CD4-positive, alpha-beta T cell treated with Interleukin-6 at 100 ng/mL for 8 hours (primary cell): ENCODE results near the gene ZSCAN5B.
A peak's percentile ranks its signal among the peaks of the same experiment; 100 is the strongest.

Experiments
- DNase-seq: peaks from one replicate; pipeline ENCODE4 v3.0.0-alpha.2; 2020; ENCODE audit warnings: mixed read lengths, low spot score

ZSCAN5B gene

DNA sequence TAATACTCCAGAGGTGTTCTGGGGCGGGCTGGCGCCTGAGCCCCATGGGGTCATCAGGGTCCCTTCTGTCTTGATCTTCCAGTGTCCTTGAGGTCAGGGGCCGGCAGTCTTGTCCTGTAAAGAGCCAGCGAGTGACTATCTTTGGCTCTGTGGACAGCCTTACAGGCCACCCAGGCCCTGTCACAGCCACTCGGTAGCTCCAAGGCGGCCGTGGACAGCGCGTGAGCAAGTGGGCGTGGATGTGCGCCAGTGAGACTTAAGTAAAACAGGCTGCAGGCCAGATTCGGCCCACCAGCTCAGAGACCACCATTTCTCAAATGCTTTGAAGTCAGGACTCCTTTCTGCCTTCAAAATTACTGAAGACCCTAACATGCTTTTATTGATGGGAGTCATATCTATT is 52.8 kb downstream of the ZSCAN5B start:
- no peak for DNase-seq

DNA sequence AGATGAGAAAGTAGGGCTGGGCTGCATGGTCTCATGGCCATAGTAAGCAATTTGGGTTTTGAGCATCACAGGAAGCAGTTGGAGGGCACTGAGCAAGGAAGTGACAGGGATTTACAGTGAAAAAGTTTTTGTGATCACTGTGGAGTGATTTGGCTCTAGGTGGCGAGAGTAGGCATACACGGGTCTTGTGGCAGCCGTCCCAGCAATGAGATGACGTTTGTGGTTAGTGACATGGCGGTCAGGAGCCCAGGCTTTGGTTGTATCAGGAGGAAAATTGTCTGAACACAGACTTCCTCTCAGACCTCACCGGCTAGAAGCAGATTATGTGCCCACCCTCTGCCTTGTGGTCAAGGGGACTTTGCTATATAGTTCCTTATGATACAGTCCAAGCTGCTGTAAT is 53.2 kb downstream of the ZSCAN5B start:
- DNase-seq, result no peak

DNA sequence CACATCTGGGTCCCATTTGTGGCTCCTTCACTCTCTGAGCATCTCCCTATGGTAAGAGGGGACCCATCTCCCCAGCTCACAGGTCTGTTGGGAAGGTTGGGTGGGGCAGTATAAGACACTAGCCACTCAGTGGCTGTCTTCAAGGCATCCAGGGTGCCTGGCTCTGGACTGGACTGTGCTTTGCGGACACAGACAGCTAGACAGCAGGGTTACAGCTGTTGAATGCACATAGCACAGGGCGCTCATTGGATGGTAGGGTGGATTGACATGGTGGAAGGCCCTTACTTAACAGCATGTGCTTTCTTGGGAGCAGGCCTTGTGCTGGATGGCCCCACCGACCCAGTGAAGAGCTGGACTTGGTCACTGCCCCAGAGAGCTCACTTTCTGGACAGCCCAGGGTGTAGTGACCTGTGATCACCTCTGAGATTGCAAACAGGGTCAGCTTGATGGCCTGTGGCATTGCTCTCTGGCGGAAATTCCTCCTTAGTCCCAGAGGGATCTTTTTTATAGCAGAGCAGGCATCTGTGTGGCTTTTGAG is 54.6 kb downstream of the ZSCAN5B start:
- DNase-seq, result no peak

DNA sequence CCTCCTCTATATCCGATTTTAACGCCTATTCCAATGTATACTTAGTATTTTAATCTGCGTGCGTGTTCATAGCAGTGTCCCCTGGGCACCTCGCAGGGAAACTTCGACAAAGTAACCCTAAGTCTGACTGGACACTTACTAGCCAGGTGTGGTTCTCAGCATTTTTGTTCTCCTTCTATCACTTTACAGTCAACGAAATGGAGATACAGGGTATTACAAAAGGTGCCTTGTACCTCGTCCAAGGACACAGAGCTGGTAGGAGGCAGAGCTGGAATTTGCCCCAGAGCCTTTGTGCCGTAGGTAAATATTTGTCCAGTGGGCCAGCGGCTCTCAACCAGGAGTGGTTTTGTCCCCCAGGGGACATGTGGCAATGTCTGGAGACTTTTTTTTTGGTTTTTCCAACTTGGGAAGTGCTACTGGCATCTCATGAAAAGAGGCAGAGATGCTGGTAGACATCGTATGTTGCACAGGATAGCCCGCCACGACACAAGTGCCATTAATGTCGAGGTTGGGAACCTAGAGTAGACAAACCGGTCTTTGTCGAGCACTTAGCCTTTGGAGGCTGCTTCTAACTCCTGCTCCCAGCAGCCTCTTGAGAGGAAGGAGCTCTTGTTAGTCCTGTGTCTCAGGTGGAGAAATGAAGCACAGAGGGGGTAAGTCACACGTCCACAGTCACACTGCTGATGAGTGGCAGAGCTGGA is 55.3 kb downstream of the ZSCAN5B start:
- no peak for DNase-seq

DNA sequence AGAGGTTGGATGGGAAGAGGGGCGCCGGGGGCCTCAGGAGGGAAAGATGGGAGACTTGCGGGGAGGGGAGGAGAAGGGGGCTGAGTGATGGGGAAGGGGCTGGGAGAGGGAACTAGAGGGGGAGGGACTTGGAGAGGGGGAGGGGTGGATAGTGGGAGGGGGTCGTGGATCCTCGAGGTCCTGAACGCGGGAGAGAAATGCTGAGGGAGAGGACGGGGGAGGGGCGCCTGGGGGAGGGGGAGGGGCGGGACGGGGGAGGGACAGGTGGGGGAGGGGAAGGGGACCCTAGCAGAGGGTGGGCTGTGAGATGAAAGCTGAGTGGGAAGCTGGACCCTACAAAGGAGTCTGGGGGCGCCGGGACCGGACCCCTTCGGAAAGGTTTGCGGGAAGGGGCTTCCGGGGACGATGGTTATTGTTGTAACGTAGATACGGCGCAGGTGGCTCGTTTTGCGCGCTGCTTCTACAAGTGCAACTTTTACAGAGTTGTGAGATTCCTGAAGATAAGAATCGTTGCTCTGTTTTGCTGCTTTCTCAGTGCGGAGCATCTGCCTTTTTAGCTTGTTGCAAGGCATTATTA is 56.1 kb downstream of the ZSCAN5B start:
- no peak for DNase-seq

DNA sequence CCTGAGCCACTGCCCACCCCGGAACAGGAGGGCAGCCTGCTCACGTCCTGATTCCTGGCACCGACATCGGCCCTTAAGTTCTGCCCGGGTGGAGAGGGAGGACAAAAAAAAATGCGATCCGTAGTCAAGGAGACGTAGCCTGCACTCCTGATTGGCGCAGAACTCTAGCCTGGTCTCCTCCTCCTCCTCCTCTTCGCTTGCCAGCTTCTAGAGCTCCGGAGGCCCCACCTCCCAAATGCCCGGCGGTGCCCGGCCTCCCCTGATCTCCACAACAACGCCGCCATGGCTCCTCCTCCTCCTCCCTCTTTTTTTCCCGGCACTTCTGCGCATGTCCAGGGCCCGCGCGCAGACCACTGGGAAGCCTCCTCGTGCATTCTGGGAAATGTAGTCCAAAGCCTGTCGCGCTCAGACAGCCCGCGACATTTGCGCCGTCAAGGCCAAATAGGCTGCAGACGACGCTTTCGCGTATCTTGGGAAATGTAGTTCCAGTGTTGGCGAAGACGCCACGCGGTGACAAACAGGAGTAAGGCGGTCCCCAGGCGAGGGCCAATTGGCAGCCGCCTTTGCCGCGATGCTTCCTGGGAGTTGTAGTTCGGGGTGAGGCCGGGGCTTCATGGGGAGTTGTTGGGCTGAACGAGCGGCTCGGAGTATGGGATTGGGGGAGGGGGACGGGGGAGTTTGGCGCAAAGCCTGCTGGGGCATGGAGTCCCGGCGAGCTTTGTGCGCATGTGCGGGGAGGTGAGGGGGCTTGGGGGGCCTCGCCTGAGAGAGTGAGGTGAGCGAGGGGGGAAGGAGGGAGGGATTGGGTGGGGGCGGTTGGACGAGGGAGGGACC is 56.8 kb downstream of the ZSCAN5B start, which contains the start of gene ZNF444:
Gene ZNF444, plus strand, starts transcription at position 705 of the 834 bp plus-strand sequence. CDS start 5,625 bp downstream, outside the sequence.
- DNase-seq, result peak; percentile 100

DNA sequence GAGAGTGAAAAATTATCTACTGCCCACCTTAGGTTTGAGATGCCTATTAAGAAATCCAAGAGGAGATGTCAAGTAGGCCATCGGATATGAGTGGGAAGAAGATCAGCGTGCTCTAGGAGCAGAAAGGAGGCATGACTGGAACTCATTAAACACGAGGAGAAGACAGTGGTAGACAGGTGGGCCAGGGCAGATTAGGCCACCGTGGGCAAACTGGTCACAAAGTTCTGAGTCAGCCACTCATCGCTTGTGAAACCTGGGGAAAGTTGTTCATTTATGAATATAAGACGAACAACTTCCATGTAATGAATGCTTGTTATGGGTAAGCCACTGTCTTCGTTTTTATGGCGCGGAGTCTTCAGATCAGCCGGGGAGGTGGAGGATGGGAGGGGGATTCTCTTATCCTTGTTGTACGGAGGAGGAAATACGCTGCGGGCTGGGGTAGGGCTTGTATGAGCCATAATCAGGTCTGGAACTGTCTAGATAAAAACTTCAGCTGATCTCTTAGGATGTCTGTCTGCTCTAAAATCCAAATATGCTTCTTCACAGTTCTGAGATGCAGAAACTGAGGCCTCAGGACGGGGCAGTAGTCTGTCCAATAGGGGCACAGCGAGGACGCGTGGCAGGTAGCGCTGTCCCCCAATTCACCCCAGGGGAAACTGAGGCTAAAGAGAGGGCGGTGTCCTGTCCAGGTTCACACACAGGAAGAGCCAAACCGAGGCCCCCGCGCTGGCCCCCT is 57.6 kb downstream of the ZSCAN5B start:
- no peak for DNase-seq
